ENCODE data around the gene PDCD5.
A peak's percentile ranks its signal among the peaks of the same experiment; 100 is the strongest.
"Not testable (repeated sequence)": the region's sequence is repeated elsewhere in the genome, so short reads cannot be mapped to it uniquely, and the experiment has no call there.

Gene PDCD5
- 21.4 to 39.8 (median 29.1) reads per million in 17 experiments for total RNA-seq

- DNase-seq, result peak; percentile 96 to 99 (median 98)
These were observed at the start of gene PDCD5 for GRCh38 chr19:32580901-32581704. Gene PDCD5, plus strand, starts transcription at chr19:32581190. Its CDS starts 72 bp downstream, at chr19:32581262.

GRCh38 chr19:32532233-32532632, 48.8 kb upstream of the PDCD5 start:
- DNase-seq, result no peak

GRCh38 chr19:32537580-32537979, 43.4 kb upstream of the PDCD5 start:
- no peak for DNase-seq

- DNase-seq, result no peak
These were observed 41.6 kb upstream of the PDCD5 start for GRCh38 chr19:32539240-32539916.

- no peak for DNase-seq
These were observed 40.4 kb upstream of the PDCD5 start for GRCh38 chr19:32540621-32541020.

GRCh38 chr19:32541376-32541775, 39.6 kb upstream of the PDCD5 start:
- DNase-seq, result not testable (repeated sequence)

GRCh38 chr19:32542477-32543108, 38.4 kb upstream of the PDCD5 start:
- no peak for DNase-seq

GRCh38 chr19:32543115-32543900, 37.7 kb upstream of the PDCD5 start:
- no peak for DNase-seq

- no peak for DNase-seq
These were observed 36.1 kb upstream of the PDCD5 start for GRCh38 chr19:32544917-32545316.

GRCh38 chr19:32550666-32551065, 30.3 kb upstream of the PDCD5 start:
- no peak for DNase-seq

- no peak for DNase-seq
These were observed 25.2 kb upstream of the PDCD5 start for GRCh38 chr19:32555786-32556185.

GRCh38 chr19:32558607-32559228, 22.3 kb upstream of the PDCD5 start:
- DNase-seq, result no peak

- no peak for DNase-seq
These were observed 17.2 kb upstream of the PDCD5 start for GRCh38 chr19:32563761-32564160.

GRCh38 chr19:32566246-32566830, 14.7 kb upstream of the PDCD5 start:
- DNase-seq, result no peak

- DNase-seq, result no peak
These were observed 13.5 kb upstream of the PDCD5 start for GRCh38 chr19:32567486-32567885.

GRCh38 chr19:32570081-32570785, 10.8 kb upstream of the PDCD5 start:
- DNase-seq, result peak; percentile 48 to 73 (median 60)

GRCh38 chr19:32571471-32572075, 9.4 kb upstream of the PDCD5 start:
- DNase-seq, result not testable (repeated sequence)

- DNase-seq, result not testable (repeated sequence)
These were observed 8.1 kb upstream of the PDCD5 start for GRCh38 chr19:32572700-32573491.

- DNase-seq, result no peak
These were observed 7.5 kb upstream of the PDCD5 start for GRCh38 chr19:32573492-32573794.

- DNase-seq, result no peak
These were observed 4.2 kb upstream of the PDCD5 start for GRCh38 chr19:32576790-32577189.

Data from suppressor macrophage (primary cell).